SU-DHL-6 (cell line): ENCODE data around the gene STARD3NL.
"Not testable (repeated sequence)": the region's sequence is repeated elsewhere in the genome, so short reads cannot be mapped to it uniquely, and the experiment has no call there.

Experiments used
- H2AFZ ChIP-seq: fragments of 200-600 bp; sonication (generic); 2 replicates; pipeline ENCODE4 v1.6.1; 2014; ENCODE audit warnings: low read depth, mild to moderate bottlenecking, moderate library complexity, mixed read lengths, antibody characterized with exemption, low read length; ENCODE audit not compliant: severe bottlenecking
- H3F3A ChIP-seq: fragments of 200-600 bp; shearing (Covaris generic); 2 replicates; pipeline ENCODE4 v1.6.0; 2016; ENCODE audit warnings: antibody characterized with exemption, mild to moderate bottlenecking; ENCODE audit not compliant: insufficient read depth
- H3K27ac ChIP-seq: fragments of 200-600 bp; sonication (generic); 2 replicates; pipeline ENCODE4 v1.5.1; 2016; ENCODE audit warnings: low read depth, mild to moderate bottlenecking, low read length, moderate library complexity, mixed read lengths
- H3K27me3 ChIP-seq: fragments of 200-600 bp; sonication (generic), shearing (Covaris generic); 2 replicates; pipeline ENCODE4 v1.6.0; 2014; ENCODE audit warnings: mild to moderate bottlenecking, low read length
- H3K36me3 ChIP-seq: fragments of 200-600 bp; sonication (generic); 2 replicates; pipeline ENCODE4 v1.6.1; 2014; ENCODE audit warnings: mild to moderate bottlenecking, low read length, mixed read lengths
- H3K4me2 ChIP-seq: fragments of 300-600, 200-600 bp; shearing (Covaris generic), sonication (generic); 2 replicates; pipeline ENCODE4 v1.6.0; 2014; ENCODE audit warnings: low read length, low read depth, mild to moderate bottlenecking; ENCODE audit not compliant: poor library complexity, severe bottlenecking
- H3K4me3 ChIP-seq: fragments of 200-600 bp; sonication (generic); 2 replicates; pipeline ENCODE4 v1.5.1; 2014; ENCODE audit warnings: antibody characterized with exemption, low read length, mild to moderate bottlenecking, mixed read lengths; ENCODE audit not compliant: insufficient read depth, poor library complexity, severe bottlenecking
- H3K79me2 ChIP-seq: fragments of 200-600 bp; sonication (generic); 2 replicates; pipeline ENCODE4 v1.6.1; 2014; ENCODE audit warnings: mild to moderate bottlenecking, low read length, moderate library complexity; ENCODE audit not compliant: insufficient read depth
- H3K9ac ChIP-seq: fragments of 200-600 bp; sonication (generic); 2 replicates; pipeline ENCODE4 v1.7.0; 2014; ENCODE audit warnings: mild to moderate bottlenecking, low read length
- H3K9me2 ChIP-seq: fragments of 200-600 bp; sonication (generic); replicated peaks from 2 replicates; pipeline ENCODE4 v1.6.1; 2014; ENCODE audit warnings: low read length; ENCODE audit not compliant: insufficient read depth
- H3K9me3 ChIP-seq: fragments of 200-600 bp; sonication (generic); 2 replicates; pipeline ENCODE4 v1.6.1; 2014; ENCODE audit warnings: low read length, mixed read lengths; ENCODE audit not compliant: insufficient read depth
- H4K20me1 ChIP-seq: fragments of 200-600 bp; sonication (generic); 2 replicates; pipeline ENCODE4 v1.6.1; 2014; ENCODE audit warnings: low read depth, mild to moderate bottlenecking, antibody characterized with exemption, low read length, moderate library complexity, mixed read lengths
- CTCF ChIP-seq: fragments of 200-600 bp; sonication (generic); IDR thresholded peaks from one replicate; pipeline ENCODE4 v1.5.1; 2017; ENCODE audit warnings: antibody characterized with exemption, mild to moderate bottlenecking, low read length, moderate library complexity; ENCODE audit not compliant: insufficient read depth, poor library complexity, severe bottlenecking
- EZH2phosphoT487 ChIP-seq: fragments of 200-600 bp; sonication (generic), shearing (Covaris generic); conservative IDR thresholded peaks from 2 replicates; pipeline ENCODE4 v1.6.1; 2018; ENCODE audit warnings: mild to moderate bottlenecking, antibody characterized with exemption, low read length, moderate library complexity, mixed read lengths

STARD3NL gene

GRCh38 chr7:38229386-38229785 lies 51.3 kb downstream of the STARD3NL start:
- Histone ChIP-seq H3K4me3 (no peak overlapping the region), H4K20me1 (no peaks in the 10 kb centered on the region), H3K27ac (no peak overlapping the region), H3K36me3 (peaks cover 3% of the 10 kb centered on the region; the same call in 1 of the 2 replicates), H3K79me2 (no peaks in the 10 kb centered on the region), H3F3A (no peaks in the 10 kb centered on the region), H3K9ac (no peak overlapping the region), H3K27me3 (no peaks in the 10 kb centered on the region), H3K4me2 (no peak overlapping the region), H3K9me3 (no peaks in the 10 kb centered on the region), H2AFZ (no peak overlapping the region), H3K9me2 (no peaks in the 10 kb centered on the region)
- TF ChIP-seq EZH2phosphoT487, result no peak
- no peak for TF ChIP-seq CTCF

- TF ChIP-seq EZH2phosphoT487 (no peak), CTCF (no peak)
- no peak overlapping the region for H3K27ac ChIP-seq
- no peaks in the 10 kb centered on the region for H3K9me2 ChIP-seq
These were observed 52.0 kb downstream of the STARD3NL start for GRCh38 chr7:38229884-38230642.

GRCh38 chr7:38232502-38233366 lies 54.7 kb downstream of the STARD3NL start:
- Histone ChIP-seq H3K9me2 (no peaks in the 10 kb centered on the region), H3K9ac (no peak overlapping the region), H3K36me3 (peaks cover 3% of the 10 kb centered on the region; the same call in 1 of the 2 replicates), H2AFZ (no peak overlapping the region), H3K9me3 (no peaks in the 10 kb centered on the region), H3K4me3 (no peak overlapping the region), H3K79me2 (no peaks in the 10 kb centered on the region), H3K4me2 (no peak overlapping the region), H3K27me3 (no peaks in the 10 kb centered on the region), H3K27ac (no peak overlapping the region), H4K20me1 (no peaks in the 10 kb centered on the region), H3F3A (no peaks in the 10 kb centered on the region)
- TF ChIP-seq CTCF (no peak), EZH2phosphoT487 (no peak)

More at GRCh38 chr7:38229884-38230642, 52.0 kb downstream of the STARD3NL start:
- Histone ChIP-seq H2AFZ (no peak overlapping the region), H3K4me3 (no peak overlapping the region), H3K36me3 (peaks cover 3% of the 10 kb centered on the region; the same call in 1 of the 2 replicates), H3K9me3 (no peaks in the 10 kb centered on the region), H3K79me2 (no peaks in the 10 kb centered on the region), H4K20me1 (no peaks in the 10 kb centered on the region), H3K9ac (no peak overlapping the region), H3K4me2 (no peak overlapping the region), H3K27me3 (no peaks in the 10 kb centered on the region), H3F3A (no peaks in the 10 kb centered on the region)

GRCh38 chr7:38234759-38235158 lies 56.7 kb downstream of the STARD3NL start:
- H2AFZ ChIP-seq, H4K20me1 ChIP-seq, H3F3A ChIP-seq, H3K36me3 ChIP-seq, H3K4me2 ChIP-seq, H3K9ac ChIP-seq, H3K9me3 ChIP-seq, H3K79me2 ChIP-seq, H3K9me2 ChIP-seq, H3K27ac ChIP-seq, H3K27me3 ChIP-seq, H3K4me3 ChIP-seq: not testable (repeated sequence)
